Lower leg skin (tissue), 4 donors: ENCODE measurements around the gene PYCR2. TPM values are rescaled to one million over a fixed set of nuclear protein-coding genes. Genes with fewer than 3 reads are reported as not detected.
A peak's percentile ranks its signal among the peaks of the same experiment; 100 is the strongest.

Experiments
- DNase-seq, 2 donors: peaks; one replicate each; pipeline ENCODE4 v3.0.0-alpha.2; 2019; ENCODE audit warnings: low spot score in 2 of 2
- H3K4me3 ChIP-seq: fragments of 200-600 bp; sonication (generic); 2 replicates; pipeline ENCODE4 v1.5.1; 2017; ENCODE audit warnings: mild to moderate bottlenecking, low read depth; ENCODE audit not compliant: poor library complexity, severe bottlenecking
- CTCF ChIP-seq, 3 donors: fragments of 450-650 bp; IDR thresholded peaks; one replicate each; pipeline ENCODE4 v1.5.1; 2016; ENCODE audit warnings: antibody characterized with exemption in 3 of 3, mild to moderate bottlenecking in 3 of 3, moderate library complexity in 2 of 3
- POLR2A ChIP-seq, 2 donors: fragments of 450-650 bp; IDR thresholded peaks; one replicate each; pipeline ENCODE4 v1.6.1; 2016 to 2017; ENCODE audit warnings: antibody characterized with exemption in 2 of 2, mild to moderate bottlenecking in 1 of 2, moderate library complexity in 1 of 2
- WGBS, 2 donors: methylation state at CpG; one replicate each; pipeline ENCODE4 v1.1.5; 2018; 5-methylcytosine and 5-hydroxymethylcytosine counted together
- intact Hi-C: fragments of 100-400 bp; cut with DNase I; formaldehyde crosslinking; loops from one replicate; pipeline ENCODE4 v1.15.0; 2023; ENCODE audit warnings: low total_unique reads
- total RNA-seq, 4 donors: library from RNA; depleted of rRNA; stranded (reverse); fragments of >200 nt; gene quantifications; one replicate each; pipeline ENCODE4 v1.1.0, GENCODE V29; 2016

Gene PYCR2
- total RNA-seq, 4 donors from 2014 or later: 35.4 to 43.1 (median 37.9) TPM

GRCh38 chr1:225887030-225887314 lies 37.1 kb downstream of the PYCR2 start:
- intact Hi-C loops: no loop called here
- WGBS, 2 donors: 89 to 91% methylated on average over 7 of the region's 7 CpGs

GRCh38 chr1:225886159-225887029 lies 37.7 kb downstream of the PYCR2 start:
- intact Hi-C loops: no loop called here
- H3K4me3 ChIP-seq: no peak overlapping the region
- TF ChIP-seq CTCF (IDR thresholded peaks at IDR 0.05) (no peak), POLR2A (IDR thresholded peaks at IDR 0.05) (no peak)
- 89 to 93% methylated on average over 17 to 19 of the region's 19 CpGs for WGBS, 2 donors
- DNase-seq: no peak

More at GRCh38 chr1:225887030-225887314, 37.1 kb downstream of the PYCR2 start:
- H3K4me3 ChIP-seq: no peak overlapping the region
- TF ChIP-seq CTCF (IDR thresholded peaks at IDR 0.05) (no peak), POLR2A (IDR thresholded peaks at IDR 0.05) (no peak)
- DNase-seq: no peak

- TF ChIP-seq POLR2A (IDR thresholded peaks at IDR 0.05): no peak
- TF ChIP-seq CTCF (IDR thresholded peaks at IDR 0.05): no peak
- WGBS, 2 donors: 90 to 96% methylated on average over 6 of the region's 6 CpGs
- DNase-seq: no peak
- H3K4me3 ChIP-seq: no peak overlapping the region
- intact Hi-C loops: no loop called here
Observed at GRCh38 chr1:225885336-225885735, 38.7 kb downstream of the PYCR2 start.

DNA sequence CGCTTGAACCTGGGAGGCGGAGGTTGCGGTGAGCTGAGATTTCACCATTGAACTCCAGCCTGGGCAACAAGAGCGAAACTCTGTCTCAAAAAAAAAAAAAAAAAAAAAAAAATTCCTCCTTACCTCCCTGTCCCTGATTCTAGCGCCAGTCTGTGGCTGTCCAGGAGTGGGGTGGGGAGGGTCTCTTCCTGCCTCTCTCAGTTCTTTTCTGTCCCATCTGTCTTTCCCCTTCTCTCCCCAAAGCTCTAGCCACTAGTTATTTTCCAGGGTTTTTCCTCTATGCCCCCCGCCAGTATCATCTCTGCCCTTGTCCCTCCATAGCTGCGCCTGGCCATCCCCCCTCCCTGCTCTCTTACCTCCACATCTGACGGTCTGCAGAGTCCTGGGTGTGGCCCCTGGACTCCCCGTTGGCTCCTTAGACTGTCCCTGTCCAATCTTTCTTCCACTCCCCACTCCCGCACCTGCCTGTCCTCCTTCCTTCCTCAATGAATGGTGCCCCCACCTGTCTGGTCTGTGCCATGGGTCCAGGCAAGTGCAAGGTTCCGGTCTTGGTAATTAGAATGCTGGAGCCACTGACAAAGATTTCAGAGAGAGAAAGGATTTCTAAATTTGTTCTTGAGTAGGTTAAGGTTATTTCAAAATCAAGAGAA lies 40.3 kb downstream of the PYCR2 start:
- WGBS, 2 donors: 86 to 88% methylated on average over 10 to 11 of the region's 11 CpGs
- H3K4me3 ChIP-seq: no peak overlapping the region
- DNase-seq: no peak
- TF ChIP-seq POLR2A (IDR thresholded peaks at IDR 0.05) (no peak), CTCF (IDR thresholded peaks at IDR 0.05) (no peak)
- intact Hi-C loops: no loop called here

DNA sequence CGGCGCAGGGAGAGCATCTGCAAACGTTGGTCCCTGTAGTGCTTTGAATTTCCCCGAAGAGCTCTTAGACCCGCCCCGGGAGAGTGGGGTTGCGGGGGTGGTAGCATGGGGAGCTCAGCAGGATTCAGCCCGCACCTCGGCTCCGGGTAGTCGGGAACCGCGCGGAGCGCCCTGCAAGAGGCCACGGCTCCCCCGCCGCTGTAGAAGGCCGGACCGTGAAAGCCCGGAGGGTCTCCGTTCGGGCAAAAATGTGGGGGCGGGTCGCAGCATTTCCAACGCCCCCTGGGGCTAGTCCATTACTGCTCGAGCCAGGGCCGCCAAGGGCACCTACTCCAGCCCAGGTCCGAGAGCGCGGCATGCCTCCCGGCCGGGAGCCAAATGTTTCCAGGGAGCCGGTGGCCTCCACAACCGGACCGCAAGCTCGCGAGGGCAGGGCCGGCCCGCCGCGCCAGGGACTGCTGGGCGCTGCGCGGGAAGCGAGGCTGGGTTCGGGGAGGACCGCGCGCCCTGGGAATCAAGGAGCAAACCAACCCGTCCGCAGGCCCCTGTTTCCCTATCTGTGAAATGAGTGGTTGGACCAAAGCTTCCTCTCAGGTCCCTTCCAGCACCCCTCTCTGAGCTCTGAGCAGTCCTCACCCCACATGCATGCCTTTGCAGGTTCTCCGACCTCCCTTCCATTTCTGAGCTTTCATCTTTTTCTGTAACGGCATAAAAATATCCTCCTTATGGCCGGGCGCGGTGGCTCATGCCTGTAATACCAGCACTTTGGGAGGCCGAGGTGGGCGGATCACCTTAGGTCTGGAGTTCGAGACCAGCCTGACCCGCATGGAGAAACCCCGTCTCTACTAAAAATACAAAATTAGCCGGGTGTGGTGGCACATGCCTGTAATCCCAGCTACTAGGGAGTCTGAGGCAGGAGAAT lies 41.1 kb downstream of the PYCR2 start:
- intact Hi-C loops: no loop called here
- DNase-seq: peak in 1 of 2 donors; percentile 92
- TF ChIP-seq CTCF (IDR thresholded peaks at IDR 0.05) (no peak), POLR2A (IDR thresholded peaks at IDR 0.05) (no peak)
- peak overlapping the region; percentile 98 for H3K4me3 ChIP-seq
- 4 to 6% methylated on average over 29 to 36 of the region's 63 CpGs for WGBS, 2 donors
